Measurements from ENCODE around the gene GM2A.

Gene GM2A

DNA sequence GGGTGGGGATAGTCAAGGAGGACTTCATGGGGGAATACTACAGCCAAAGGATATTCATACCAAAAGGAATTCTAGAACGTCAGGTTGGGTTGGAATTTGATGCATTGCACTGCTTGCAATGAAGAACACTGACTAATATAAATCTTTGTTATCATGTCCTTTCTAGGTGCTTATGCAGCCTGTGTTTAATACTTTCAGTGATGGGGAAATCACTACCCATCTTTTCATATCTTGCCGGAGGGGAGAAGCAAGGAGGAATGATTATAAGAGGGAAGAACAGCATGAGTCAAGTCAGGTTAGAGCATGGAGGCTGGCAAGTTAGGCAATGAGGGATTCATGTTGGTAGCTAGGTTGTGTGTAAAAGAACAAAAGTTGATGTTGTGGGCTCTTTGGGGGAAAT lies 24.0 kb upstream of the GM2A start:
- no peak for ATAC-seq

DNA sequence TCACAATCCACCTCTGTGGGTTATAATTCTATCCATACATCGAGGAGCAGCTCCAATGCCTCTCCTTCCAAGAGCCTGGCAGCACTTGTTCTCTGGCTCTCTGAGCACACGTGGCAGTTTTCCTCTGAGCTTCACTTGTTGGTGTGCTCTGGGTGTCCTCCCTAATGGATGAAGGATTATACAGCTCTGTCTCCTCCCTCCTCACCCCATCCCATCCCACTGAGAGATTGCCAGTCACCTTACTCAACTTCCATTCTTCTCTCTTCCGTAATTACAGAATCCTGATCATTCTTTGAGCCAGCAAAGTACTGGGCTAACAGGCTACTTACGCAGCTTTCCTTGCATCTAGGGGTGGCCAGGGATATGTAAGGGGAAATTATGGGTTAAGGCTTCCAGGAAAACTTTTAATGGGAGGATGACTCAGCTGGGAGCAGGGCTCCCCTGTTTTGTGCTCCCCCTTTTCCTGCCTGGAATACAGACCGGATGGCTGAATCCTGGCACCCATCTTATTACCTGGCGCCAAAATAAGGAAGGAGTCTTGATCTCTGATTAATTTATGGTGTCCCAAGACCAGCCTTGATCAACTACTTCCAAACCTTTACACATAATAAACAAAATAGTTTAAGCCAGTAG lies 22.8 kb upstream of the GM2A start:
- TF ChIP-seq, protein P1, sequence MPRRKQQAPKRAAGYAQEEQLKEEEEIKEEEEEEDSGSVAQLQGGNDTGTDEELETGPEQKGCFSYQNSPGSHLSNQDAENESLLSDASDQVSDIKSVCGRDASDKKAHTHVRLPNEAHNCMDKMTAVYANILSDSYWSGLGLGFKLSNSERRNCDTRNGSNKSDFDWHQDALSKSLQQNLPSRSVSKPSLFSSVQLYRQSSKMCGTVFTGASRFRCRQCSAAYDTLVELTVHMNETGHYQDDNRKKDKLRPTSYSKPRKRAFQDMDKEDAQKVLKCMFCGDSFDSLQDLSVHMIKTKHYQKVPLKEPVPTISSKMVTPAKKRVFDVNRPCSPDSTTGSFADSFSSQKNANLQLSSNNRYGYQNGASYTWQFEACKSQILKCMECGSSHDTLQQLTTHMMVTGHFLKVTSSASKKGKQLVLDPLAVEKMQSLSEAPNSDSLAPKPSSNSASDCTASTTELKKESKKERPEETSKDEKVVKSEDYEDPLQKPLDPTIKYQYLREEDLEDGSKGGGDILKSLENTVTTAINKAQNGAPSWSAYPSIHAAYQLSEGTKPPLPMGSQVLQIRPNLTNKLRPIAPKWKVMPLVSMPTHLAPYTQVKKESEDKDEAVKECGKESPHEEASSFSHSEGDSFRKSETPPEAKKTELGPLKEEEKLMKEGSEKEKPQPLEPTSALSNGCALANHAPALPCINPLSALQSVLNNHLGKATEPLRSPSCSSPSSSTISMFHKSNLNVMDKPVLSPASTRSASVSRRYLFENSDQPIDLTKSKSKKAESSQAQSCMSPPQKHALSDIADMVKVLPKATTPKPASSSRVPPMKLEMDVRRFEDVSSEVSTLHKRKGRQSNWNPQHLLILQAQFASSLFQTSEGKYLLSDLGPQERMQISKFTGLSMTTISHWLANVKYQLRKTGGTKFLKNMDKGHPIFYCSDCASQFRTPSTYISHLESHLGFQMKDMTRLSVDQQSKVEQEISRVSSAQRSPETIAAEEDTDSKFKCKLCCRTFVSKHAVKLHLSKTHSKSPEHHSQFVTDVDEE (CRISPR knock-in tag; IDR thresholded peaks at IDR 0.05): no peak
- TF ChIP-seq CSRNP3 (CRISPR knock-in tag; IDR thresholded peaks at IDR 0.05) (no peak), CSDC2 (CRISPR knock-in tag; IDR thresholded peaks at IDR 0.05) (no peak), TCF4 (CRISPR knock-in tag; IDR thresholded peaks at IDR 0.05; ENCODE audit: borderline replicate concordance) (no peak), CREB5 (CRISPR knock-in tag; IDR thresholded peaks at IDR 0.05; ENCODE audit: low read depth) (no peak), TOX (CRISPR knock-in tag; IDR thresholded peaks at IDR 0.05; ENCODE audit: borderline replicate concordance) (no peak), ZNF70 (CRISPR knock-in tag; IDR thresholded peaks at IDR 0.05) (no peak), RARB (CRISPR knock-in tag; IDR thresholded peaks at IDR 0.05) (no peak), ZFP30 (CRISPR knock-in tag; IDR thresholded peaks at IDR 0.05) (no peak), OSR1 (CRISPR knock-in tag; IDR thresholded peaks at IDR 0.05) (no peak), ARNTL (CRISPR knock-in tag; IDR thresholded peaks at IDR 0.05; ENCODE audit: borderline replicate concordance, low read depth) (no peak)
- TF ChIP-seq, protein P2, sequence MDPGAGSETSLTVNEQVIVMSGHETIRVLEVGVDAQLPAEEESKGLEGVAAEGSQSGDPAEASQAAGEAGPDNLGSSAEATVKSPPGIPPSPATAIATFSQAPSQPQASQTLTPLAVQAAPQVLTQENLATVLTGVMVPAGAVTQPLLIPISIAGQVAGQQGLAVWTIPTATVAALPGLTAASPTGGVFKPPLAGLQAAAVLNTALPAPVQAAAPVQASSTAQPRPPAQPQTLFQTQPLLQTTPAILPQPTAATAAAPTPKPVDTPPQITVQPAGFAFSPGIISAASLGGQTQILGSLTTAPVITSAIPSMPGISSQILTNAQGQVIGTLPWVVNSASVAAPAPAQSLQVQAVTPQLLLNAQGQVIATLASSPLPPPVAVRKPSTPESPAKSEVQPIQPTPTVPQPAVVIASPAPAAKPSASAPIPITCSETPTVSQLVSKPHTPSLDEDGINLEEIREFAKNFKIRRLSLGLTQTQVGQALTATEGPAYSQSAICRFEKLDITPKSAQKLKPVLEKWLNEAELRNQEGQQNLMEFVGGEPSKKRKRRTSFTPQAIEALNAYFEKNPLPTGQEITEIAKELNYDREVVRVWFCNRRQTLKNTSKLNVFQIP (CRISPR knock-in tag; IDR thresholded peaks at IDR 0.05; ENCODE audit: borderline replicate concordance, low read depth): no peak
- no peak for ATAC-seq

More for the DNA sequence above, 24.0 kb upstream of the GM2A start:
- TF ChIP-seq PPARA (CRISPR knock-in tag; IDR thresholded peaks at IDR 0.05; ENCODE audit: borderline replicate concordance) (no peak), RARB (CRISPR knock-in tag; IDR thresholded peaks at IDR 0.05) (no peak), TOX (CRISPR knock-in tag; IDR thresholded peaks at IDR 0.05; ENCODE audit: borderline replicate concordance) (no peak), ZNF565 (CRISPR knock-in tag; conservative IDR thresholded peaks at IDR 0.05; ENCODE audit: low read depth) (no peak), SNAI2 (CRISPR knock-in tag; IDR thresholded peaks at IDR 0.05) (no peak), BACH2 (CRISPR knock-in tag; IDR thresholded peaks at IDR 0.05; ENCODE audit: borderline replicate concordance) (no peak), ESRRG (CRISPR knock-in tag; IDR thresholded peaks at IDR 0.05) (no peak), ISL1 (CRISPR knock-in tag; IDR thresholded peaks at IDR 0.05) (no peak), CSRNP3 (CRISPR knock-in tag; IDR thresholded peaks at IDR 0.05) (no peak), ZNF70 (CRISPR knock-in tag; IDR thresholded peaks at IDR 0.05) (no peak), ZFP30 (CRISPR knock-in tag; IDR thresholded peaks at IDR 0.05) (no peak)
- TF ChIP-seq, protein P3, sequence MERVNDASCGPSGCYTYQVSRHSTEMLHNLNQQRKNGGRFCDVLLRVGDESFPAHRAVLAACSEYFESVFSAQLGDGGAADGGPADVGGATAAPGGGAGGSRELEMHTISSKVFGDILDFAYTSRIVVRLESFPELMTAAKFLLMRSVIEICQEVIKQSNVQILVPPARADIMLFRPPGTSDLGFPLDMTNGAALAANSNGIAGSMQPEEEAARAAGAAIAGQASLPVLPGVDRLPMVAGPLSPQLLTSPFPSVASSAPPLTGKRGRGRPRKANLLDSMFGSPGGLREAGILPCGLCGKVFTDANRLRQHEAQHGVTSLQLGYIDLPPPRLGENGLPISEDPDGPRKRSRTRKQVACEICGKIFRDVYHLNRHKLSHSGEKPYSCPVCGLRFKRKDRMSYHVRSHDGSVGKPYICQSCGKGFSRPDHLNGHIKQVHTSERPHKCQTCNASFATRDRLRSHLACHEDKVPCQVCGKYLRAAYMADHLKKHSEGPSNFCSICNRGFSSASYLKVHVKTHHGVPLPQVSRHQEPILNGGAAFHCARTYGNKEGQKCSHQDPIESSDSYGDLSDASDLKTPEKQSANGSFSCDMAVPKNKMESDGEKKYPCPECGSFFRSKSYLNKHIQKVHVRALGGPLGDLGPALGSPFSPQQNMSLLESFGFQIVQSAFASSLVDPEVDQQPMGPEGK (CRISPR knock-in tag; IDR thresholded peaks at IDR 0.05; ENCODE audit: borderline replicate concordance): no peak
- TF ChIP-seq, protein P2 (CRISPR knock-in tag; IDR thresholded peaks at IDR 0.05; ENCODE audit: borderline replicate concordance, low read depth): no peak
- TF ChIP-seq, protein P1 (CRISPR knock-in tag; IDR thresholded peaks at IDR 0.05): no peak
